HepG2 (cell line): ENCODE measurements around the gene ZSWIM5. TPM values are rescaled to one million over a fixed set of nuclear protein-coding genes. Genes with fewer than 3 reads are reported as not detected.

ENCODE experiments used
- AGO1 ChIP-seq: fragments of 200-400 bp; formaldehyde crosslinking; IDR thresholded peaks from 2 replicates; pipeline ENCODE4 v1.6.1; 2017; ENCODE audit warnings: mild to moderate bottlenecking, low read depth, low read length, moderate library complexity; ENCODE audit not compliant: poor library complexity, severe bottlenecking
- ATRX ChIP-seq: sonication (generic); formaldehyde crosslinking; IDR thresholded peaks from 2 replicates; pipeline ENCODE4 v1.4.0; 2020; ENCODE audit warnings: missing genetic modification reagents, borderline replicate concordance
- ETS1 ChIP-seq: sonication (generic); formaldehyde crosslinking; IDR thresholded peaks from 2 replicates; pipeline ENCODE4 v1.4.0; 2020; ENCODE audit warnings: missing genetic modification reagents
- FOXK2 ChIP-seq: fragments of 450-650 bp; IDR thresholded peaks from 2 replicates; pipeline ENCODE4 v1.6.1; 2016
- FUBP1 ChIP-seq: sonication (generic); formaldehyde crosslinking; IDR thresholded peaks from 2 replicates; pipeline ENCODE4 v1.5.1; 2020; ENCODE audit warnings: missing genetic modification reagents, mild to moderate bottlenecking, borderline replicate concordance
- HCFC1 ChIP-seq: fragments of 150-350 bp; IDR thresholded peaks from 2 replicates; pipeline ENCODE4 v1.6.1; 2014; ENCODE audit warnings: low read depth, low read length
- HOXA3 ChIP-seq: sonication (generic); formaldehyde crosslinking; IDR thresholded peaks from 2 replicates; pipeline ENCODE4 v1.5.0; 2020; ENCODE audit warnings: missing genetic modification reagents
- KDM1A ChIP-seq: IDR thresholded peaks from 2 replicates; pipeline ENCODE4 v1.6.1; 2016; ENCODE audit warnings: missing compliant biosample characterization
- KDM5B ChIP-seq: sonication (generic); formaldehyde crosslinking; IDR thresholded peaks from 2 replicates; pipeline ENCODE4 v1.4.0; 2020; ENCODE audit warnings: missing genetic modification reagents, mild to moderate bottlenecking, borderline replicate concordance
- MYC ChIP-seq: sonication (generic); formaldehyde crosslinking; IDR thresholded peaks from 2 replicates; pipeline ENCODE4 v1.9.0; 2021; ENCODE audit warnings: missing genetic modification reagents, borderline replicate concordance
- PHF8 ChIP-seq: sonication (generic); formaldehyde crosslinking; IDR thresholded peaks from 2 replicates; pipeline ENCODE4 v1.5.0; 2020; ENCODE audit warnings: missing genetic modification reagents
- POLR2AphosphoS5 ChIP-seq: IDR thresholded peaks from 2 replicates; pipeline ENCODE4 v1.6.1; 2012; ENCODE audit warnings: low read depth, low read length
- SALL2 ChIP-seq: sonication (generic); formaldehyde crosslinking; IDR thresholded peaks from 2 replicates; pipeline ENCODE4 v1.8.1; 2023; ENCODE audit warnings: mild to moderate bottlenecking, missing genetic modification reagents, inconsistent platforms
- SMAD3 ChIP-seq: sonication (generic); formaldehyde crosslinking; IDR thresholded peaks from 2 replicates; pipeline ENCODE4 v1.4.0; 2020; ENCODE audit warnings: missing genetic modification reagents
- SP5 ChIP-seq: IDR thresholded peaks from 2 replicates; pipeline ENCODE4 v1.6.1; 2016; ENCODE audit warnings: low read depth, borderline replicate concordance
- SRF ChIP-seq: IDR thresholded peaks from 2 replicates; pipeline ENCODE4 v1.6.1; 2011; ENCODE audit warnings: mild to moderate bottlenecking, low read depth, low read length, moderate library complexity
- TBX2 ChIP-seq: sonication (generic); formaldehyde crosslinking; IDR thresholded peaks from 2 replicates; pipeline ENCODE4 v1.5.0; 2020; ENCODE audit warnings: missing genetic modification reagents, mild to moderate bottlenecking, borderline replicate concordance
- TCF7 ChIP-seq: sonication (generic); IDR thresholded peaks from 2 replicates; pipeline ENCODE4 v1.6.1; 2016; ENCODE audit warnings: antibody characterized with exemption, low read depth
- YEATS2 ChIP-seq: sonication (generic); formaldehyde crosslinking; IDR thresholded peaks from 2 replicates; pipeline ENCODE4 v1.4.0; 2020; ENCODE audit warnings: missing genetic modification reagents, borderline replicate concordance
- ZBTB8A ChIP-seq: sonication (generic); formaldehyde crosslinking; IDR thresholded peaks from 2 replicates; pipeline ENCODE4 v1.4.0; 2020; ENCODE audit warnings: mild to moderate bottlenecking, low read depth, missing genetic modification reagents, borderline replicate concordance
- ZFAT ChIP-seq: sonication (generic); formaldehyde crosslinking; conservative IDR thresholded peaks from 2 replicates; pipeline ENCODE4 v1.8.1; 2023; ENCODE audit warnings: missing genetic modification reagents, inconsistent platforms
- ZNF143 ChIP-seq: sonication (generic); formaldehyde crosslinking; IDR thresholded peaks from 2 replicates; pipeline ENCODE4 v1.4.0; 2020; ENCODE audit warnings: missing genetic modification reagents
- ZNF251 ChIP-seq: sonication (generic); formaldehyde crosslinking; IDR thresholded peaks from 2 replicates; pipeline ENCODE4 v1.9.0; 2021; ENCODE audit warnings: mild to moderate bottlenecking, missing genetic modification reagents
- ZNF451 ChIP-seq: sonication (generic); formaldehyde crosslinking; IDR thresholded peaks from 2 replicates; pipeline ENCODE4 v1.5.0; 2020; ENCODE audit warnings: mild to moderate bottlenecking, missing genetic modification reagents
- ZNF558 ChIP-seq: sonication (generic); formaldehyde crosslinking; IDR thresholded peaks from 2 replicates; pipeline ENCODE4 v1.9.0; 2022; ENCODE audit warnings: mild to moderate bottlenecking, missing genetic modification reagents, borderline replicate concordance
- ZNF609 ChIP-seq: sonication (generic); formaldehyde crosslinking; IDR thresholded peaks from 2 replicates; pipeline ENCODE4 v1.4.0; 2020; ENCODE audit warnings: mild to moderate bottlenecking, missing genetic modification reagents, borderline replicate concordance
- polyA plus RNA-seq, 8 experiments: library from polyadenylated mRNA; depleted of rRNA in 3 of 8; stranded (reverse) in 7 of 8; unstranded in 1 of 8; fragments of >200 nt; fragmentation: Illumina TruSeq in 4 of 8; extraction: Trizol in 4 of 8; gene quantifications; 2 replicates each; pipeline versions ENCODE4 v1.2.1 to v1.2.3, GENCODE V29; 2011 to 2016; ENCODE audit warnings: low read depth in 4 of 8, missing spikeins in 1 of 8, mixed read lengths in 1 of 8; ENCODE audit not compliant: insufficient read depth in 1 of 8
- total RNA-seq, 5 experiments: library from RNA; depleted of rRNA; stranded (reverse); fragments of >200 nt; fragmentation: Illumina TruSeq; extraction: Trizol; gene quantifications; 2 replicates each; pipeline ENCODE4 v1.2.3, GENCODE V29; 2016; ENCODE audit warnings: low read depth in 1 of 5

The ZSWIM5 gene
- total and polyA plus RNA-seq, 2 of the 13 experiments (the other 11 are each of a cell fraction or from before 2014, with no cell fraction given), result 11.0 to 20.6 TPM

GRCh38 chr1:45172005-45172404 lies 34.4 kb downstream of the ZSWIM5 start (continued):
- TF ChIP-seq ZNF558 (no peak), HCFC1 (no peak), AGO1 (no peak), ZNF609 (CRISPR knock-in tag) (peak; percentile 96), POLR2AphosphoS5 (no peak), KDM5B (CRISPR knock-in tag) (no peak), SRF (0 out of 2 replicates have a peak, but pooled peaks have one; percentile 16), MYC (CRISPR knock-in tag) (no peak), SP5 (CRISPR knock-in tag) (peak; percentile 42; the same call in 1 of the 2 replicates), ZNF251 (CRISPR knock-in tag) (no peak), ZNF143 (CRISPR knock-in tag) (no peak), ZFAT (no peak), FOXK2 (no peak), PHF8 (CRISPR knock-in tag) (no peak), YEATS2 (CRISPR knock-in tag) (peak; percentile 40; the same call in 1 of the 2 replicates), TCF7 (peak; percentile 98), ATRX (CRISPR knock-in tag) (no peak), HOXA3 (CRISPR knock-in tag) (no peak), SMAD3 (CRISPR knock-in tag) (peak; percentile 87), FUBP1 (CRISPR knock-in tag) (no peak), KDM1A (CRISPR knock-in tag) (peak; percentile 57; the same call in 1 of the 2 replicates), TBX2 (CRISPR knock-in tag) (peak; percentile 93), SALL2 (no peak), ZBTB8A (no peak), ZNF451 (CRISPR knock-in tag) (no peak), ETS1 (CRISPR knock-in tag) (no peak)
